SK-N-DZ (cell line): Measurements from ENCODE around the gene KCNJ5.

ENCODE experiments used
- DNase-seq: peaks from one replicate; pipeline ENCODE4 v3.0.0-alpha.2; 2015; ENCODE audit warnings: low spot score

Gene KCNJ5

GRCh38 chr11:128871168-128871610 is 20.0 kb upstream of the KCNJ5 start:
- no peak for DNase-seq

GRCh38 chr11:128872094-128872493 is 19.1 kb upstream of the KCNJ5 start:
- no peak for DNase-seq

DNA sequence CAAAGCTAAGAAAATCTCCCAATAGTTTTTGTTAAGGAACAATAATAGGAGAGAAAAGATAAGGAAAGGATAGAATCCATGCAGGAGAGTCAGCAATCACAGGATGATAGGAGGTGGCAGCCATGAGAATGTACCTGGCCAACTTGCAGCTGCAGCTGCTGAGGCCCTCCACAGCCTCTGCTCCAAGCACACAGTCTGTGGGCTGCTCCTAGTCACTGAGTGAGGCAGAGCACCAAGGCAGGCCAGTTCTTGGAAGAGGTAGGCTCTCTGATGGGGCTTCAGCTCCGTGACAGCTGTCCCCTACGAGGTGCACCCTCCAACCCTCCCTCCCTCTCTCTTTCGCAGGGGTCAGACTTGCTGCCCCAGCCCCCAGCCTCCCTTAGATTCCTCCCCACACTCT is 18.6 kb upstream of the KCNJ5 start:
- DNase-seq: no peak

GRCh38 chr11:128874427-128874826 is 16.7 kb upstream of the KCNJ5 start:
- no peak for DNase-seq

GRCh38 chr11:128876133-128876650 is 15.0 kb upstream of the KCNJ5 start:
- DNase-seq: no peak

DNA sequence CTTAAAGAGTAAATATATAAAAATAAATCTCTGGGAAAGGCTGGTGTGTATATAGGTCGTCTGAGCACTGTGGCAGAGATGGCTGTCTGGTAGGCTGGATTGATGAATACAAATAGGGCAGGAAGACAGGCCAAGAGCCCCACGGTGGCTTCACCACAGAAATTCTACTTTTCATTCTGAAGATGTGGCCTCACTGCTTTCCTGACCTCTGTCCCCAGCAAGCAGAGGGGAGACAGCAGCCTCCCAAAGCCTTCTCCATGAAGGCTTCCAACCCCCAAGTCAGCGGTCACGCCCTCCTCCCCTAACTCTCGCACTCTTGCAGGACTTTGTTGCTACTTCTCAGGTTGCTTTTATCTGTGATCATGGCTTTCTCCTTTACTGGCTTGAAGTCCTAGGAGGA is 13.4 kb upstream of the KCNJ5 start:
- no peak for DNase-seq

DNA sequence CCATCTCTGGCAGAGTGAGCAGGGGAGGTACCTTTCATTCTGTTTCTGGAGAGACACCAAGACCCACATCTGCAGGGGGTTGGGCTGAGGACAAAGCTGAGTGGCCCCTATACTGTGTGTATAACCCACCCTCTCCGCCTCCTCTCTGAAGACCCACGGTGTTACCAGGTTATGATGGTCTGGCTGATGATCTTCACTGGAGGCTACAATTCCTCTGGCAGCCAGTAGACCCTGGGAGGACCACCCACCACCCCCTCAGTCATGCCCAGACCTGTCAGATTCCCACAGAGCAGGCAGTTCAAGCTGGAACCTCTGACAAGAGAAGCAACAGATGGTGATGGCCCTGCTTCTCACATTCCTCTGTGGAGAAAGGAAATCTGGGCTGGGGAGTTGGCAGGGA is 12.7 kb upstream of the KCNJ5 start:
- no peak for DNase-seq

- DNase-seq: no peak
Measured at GRCh38 chr11:128879817-128880216, 11.3 kb upstream of the KCNJ5 start.

GRCh38 chr11:128881221-128881620 is 9.9 kb upstream of the KCNJ5 start:
- DNase-seq: no peak

DNA sequence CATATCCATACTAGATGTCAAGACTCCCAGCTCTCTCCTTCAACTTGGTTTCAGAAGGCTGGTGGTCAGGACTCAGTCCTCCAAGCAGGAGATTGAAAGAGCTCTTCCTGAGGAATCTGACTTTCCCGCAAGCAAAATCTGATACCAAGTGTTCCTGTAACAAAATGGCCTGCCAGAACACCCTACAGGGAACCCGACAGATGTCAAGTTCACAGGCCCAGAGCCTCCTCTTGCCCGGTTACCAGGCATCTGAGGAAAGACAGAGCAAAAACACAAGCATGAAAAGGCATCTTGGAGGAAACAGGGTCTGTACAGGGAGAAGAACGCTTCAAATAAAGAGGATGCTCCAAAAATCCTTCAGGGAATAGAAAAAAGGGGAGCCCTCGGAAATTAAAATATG is 8.7 kb upstream of the KCNJ5 start:
- no peak for DNase-seq

DNA sequence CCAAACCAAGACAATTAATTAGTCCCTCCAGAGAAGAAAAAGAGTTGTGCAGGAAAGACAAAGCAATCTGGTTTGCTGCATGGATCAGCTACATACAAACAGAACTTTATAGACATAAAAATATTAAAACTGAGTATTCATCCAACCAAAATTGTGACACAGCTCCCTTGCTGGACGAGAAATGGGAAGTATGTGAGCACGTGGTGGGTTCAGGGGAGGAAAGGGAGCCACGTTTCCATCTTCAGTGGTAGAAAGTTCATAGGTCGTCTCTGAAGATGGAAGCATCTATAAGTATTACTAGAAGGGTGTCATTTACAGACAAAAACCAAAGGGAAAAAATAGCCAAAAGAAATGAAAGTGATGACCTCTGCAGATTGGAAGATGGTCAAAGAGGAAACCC is 7.1 kb upstream of the KCNJ5 start:
- DNase-seq: no peak

GRCh38 chr11:128884703-128885338 is 6.3 kb upstream of the KCNJ5 start:
- peak; percentile 32 for DNase-seq

DNA sequence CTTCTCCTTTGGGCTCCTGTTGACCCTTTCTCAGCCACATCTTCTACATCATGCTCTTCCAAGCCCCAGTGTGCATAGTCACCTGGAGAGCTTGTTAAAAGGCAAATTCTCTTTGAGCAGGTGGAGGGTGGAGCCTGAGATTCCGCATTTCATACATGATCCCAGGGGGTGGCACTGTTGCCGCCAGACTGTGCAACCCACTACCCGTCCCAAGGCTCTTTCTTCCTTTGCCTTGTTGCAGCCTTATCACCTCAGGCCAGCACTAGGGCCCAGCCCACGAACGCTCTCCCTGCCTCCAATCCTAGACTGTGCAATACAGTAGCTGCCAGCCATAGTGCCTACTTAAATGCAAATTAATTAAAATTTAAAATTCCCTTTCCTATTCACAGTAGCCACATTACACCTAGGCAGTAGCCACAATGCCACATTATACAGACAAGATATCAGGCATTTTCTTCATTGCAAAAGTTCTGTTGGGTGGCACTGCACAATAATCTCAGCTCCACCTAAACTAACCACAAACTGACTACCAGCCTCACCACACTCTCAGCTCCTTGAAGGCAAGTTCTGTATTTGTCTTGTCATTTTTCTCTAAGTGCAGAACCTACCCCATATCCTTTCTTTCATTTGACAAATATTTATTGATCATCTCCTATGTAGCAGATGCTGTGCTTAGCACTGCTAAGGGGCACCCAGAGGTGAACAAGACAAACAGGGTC is 4.6 kb upstream of the KCNJ5 start:
- no peak for DNase-seq

GRCh38 chr11:128888034-128888985 is 2.8 kb upstream of the KCNJ5 start:
- no peak for DNase-seq

DNA sequence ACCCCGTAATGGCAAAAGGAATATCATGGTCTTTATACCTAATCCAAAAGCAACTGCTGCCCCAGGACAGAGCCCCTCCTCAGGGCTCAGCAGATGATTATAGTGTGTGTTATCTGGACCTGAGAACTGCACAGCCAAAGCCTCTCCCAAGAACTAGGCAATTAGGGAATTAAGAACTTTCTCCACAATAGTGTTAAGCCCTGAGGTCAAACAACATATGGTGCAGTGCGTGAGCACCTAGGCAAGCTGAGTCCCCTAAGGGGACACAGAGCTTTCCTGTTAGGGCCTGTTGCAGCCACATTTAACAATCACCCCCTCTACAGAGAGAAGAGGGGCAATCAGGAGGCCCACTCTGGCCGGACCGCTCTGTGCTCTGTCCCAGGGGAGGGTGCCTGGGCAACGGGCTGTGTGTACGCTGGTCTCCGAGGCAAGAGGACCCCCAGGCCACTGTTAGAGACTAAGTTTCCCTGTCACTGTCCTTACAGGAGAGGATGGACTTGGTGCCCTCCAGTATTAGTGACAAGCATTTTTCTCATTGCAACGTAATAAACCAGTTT is 1.4 kb upstream of the KCNJ5 start:
- no peak for DNase-seq

DNA sequence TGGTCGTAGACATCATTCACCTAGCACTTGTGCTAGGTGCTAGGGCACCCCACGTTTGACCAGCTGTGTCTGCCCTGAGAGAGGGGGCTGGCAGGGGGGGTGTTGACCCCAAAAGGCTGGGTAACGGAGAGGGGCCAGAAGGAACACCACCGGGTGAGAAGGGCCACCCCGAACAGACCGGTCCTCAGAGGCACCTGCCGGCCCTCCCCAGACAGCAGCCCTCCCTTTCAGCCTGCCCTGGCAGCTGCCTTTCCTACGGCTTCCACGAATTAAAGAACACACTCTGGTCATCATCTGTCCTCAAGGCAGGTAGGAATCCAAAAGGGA is 977 bp upstream of the KCNJ5 start:
- no peak for DNase-seq

DNA sequence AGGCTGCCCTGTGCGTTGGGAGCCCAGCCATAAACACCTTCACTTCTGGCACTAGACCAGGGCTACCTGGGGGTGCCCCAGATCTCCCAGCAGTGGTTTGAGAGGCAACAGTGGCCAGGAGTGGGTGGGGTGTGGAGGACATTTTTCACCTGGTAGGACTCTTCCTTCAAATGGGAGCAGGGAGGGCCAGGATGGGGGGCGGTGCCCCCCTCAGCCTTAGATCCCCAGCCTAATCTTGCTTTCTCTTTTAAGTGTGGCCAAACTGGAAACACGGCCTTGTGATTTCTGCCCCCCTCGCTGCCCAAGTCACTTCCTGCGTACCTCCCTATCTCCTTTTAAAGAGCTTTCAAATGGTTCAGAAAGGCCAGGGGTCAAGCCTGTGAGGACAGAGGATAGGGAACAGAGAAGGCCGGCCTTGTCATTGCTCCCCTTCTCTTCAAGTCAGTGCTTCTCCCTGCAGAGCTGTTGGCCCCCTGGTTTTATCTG is 800 bp downstream of the KCNJ5 start:
- no peak for DNase-seq

- no peak for DNase-seq
Measured at GRCh38 chr11:128892866-128893565, 1.9 kb downstream of the KCNJ5 start.

DNA sequence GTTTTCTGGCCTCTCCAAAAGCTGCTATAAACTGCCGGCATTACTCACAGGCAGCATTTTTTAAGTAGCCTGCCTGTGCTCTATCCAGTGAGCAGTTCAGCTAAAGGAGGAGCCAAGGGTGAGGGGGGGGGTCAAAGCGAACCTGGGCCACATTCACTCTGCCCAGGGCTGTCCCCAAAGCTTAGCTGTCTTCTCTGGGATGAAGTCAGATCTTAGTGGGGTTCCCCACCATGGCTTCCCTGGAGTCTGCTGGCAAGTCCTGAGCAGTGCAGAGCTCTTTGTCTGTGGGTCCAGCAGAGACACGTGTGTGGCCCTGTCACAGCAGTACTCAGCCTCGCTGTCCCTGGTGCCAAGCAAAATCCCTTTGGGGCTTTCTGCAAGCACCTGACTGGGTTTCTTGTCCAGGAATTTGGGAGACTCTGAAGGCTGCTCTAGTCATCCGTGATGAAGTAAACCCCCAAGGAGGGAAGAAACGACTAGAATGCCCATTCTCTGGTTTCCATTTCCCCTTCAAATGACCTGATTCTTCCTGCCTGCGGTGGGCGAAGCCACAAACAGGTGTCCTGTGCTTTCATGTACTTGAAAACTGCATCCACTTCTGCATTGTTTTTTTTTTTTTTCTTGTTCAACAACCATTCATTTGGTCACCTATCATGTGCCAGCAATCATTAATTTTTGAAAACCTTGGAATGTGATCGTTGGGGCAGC is 2.6 kb downstream of the KCNJ5 start:
- DNase-seq: no peak

GRCh38 chr11:128894286-128894681 is 3.1 kb downstream of the KCNJ5 start:
- no peak for DNase-seq
